HG03469 (cell line): ENCODE results near the gene C14orf119.

Experiments used
- ATAC-seq: cut with Tn5 transposase; IDR thresholded peaks from one replicate; pipeline ENCODE4 v1.9.1; 2021; ENCODE audit warnings: mild to moderate bottlenecking, moderate library complexity, moderate number of reproducible peaks; ENCODE audit not compliant: unreplicated experiment

Gene C14orf119

DNA sequence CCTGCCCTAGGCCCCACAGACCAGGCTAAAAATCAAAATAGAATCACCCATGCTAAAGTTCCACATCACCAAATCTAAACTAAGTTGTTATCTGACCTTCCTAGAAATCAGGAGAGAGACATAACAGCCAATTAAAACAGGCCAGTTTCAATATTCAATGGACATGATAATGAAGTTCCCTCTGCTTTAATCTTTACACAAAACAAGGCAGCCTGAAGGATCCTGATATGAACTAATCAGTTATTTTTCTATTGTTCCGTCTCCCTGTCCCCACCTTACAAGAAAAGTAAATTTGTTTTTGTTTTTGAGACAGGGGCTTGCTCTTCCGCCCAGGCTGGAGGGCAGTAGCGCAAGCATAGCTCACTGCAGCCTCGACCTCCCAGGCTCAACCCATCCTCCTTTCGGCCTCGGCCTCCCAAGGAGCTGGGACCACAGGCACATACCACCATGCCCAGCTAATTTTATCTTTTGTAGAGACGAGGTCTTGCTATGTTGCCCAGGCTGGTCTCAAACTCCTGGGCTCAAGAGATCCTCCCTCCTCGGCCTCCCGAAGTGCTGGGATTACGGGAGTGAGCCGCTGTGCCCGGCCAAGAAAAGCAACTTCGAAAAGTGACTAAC is 29.1 kb downstream of the C14orf119 start:
- no peak for ATAC-seq

DNA sequence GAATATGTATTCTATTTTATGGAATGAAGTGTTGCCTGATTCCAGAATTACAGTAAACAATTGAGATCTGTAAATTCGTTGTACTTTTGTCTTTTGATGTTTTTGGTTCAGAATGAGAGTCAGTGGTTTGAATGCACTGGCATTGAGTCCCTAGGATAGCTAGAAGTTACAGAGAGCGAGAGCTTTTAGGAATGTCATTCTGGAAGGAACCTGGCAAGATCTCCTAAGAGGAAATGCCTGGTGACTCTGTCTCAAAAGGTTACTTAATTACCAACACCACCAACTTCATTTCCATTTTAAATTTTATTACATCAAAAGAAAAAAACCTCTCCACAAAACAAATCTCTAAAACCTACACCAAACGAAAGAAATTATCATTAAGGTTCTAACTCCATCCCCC is 29.7 kb downstream of the C14orf119 start:
- no peak for ATAC-seq

DNA sequence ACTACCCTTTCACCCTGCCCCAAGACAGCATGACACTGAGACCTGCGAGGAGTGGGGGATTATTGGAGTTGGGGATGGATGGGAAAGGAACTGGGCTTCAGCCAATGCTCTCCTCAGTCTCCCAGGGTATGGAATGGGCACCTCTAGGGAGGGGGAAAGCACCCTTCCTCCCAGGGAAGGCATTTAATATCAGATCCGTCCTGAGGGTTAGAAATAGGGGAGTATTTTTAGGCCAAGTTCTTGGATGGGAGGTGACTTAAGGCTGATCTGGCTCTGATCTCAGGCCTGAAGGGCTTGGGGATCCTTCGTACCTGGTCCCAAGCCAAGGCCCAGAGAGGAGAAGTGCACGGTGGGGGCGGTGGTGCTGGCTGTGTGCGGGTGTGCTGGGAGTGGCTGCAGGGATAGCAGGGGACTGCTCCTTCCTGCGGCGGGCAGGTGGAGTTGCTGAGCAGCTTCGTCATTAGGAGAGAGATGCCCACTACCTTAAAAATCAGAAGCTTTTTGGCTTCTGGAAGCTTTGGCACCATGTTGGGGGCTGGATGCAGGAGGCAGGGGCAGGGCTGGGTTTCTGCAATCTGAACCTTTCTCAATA is 30.7 kb downstream of the C14orf119 start:
- ATAC-seq: no peak

DNA sequence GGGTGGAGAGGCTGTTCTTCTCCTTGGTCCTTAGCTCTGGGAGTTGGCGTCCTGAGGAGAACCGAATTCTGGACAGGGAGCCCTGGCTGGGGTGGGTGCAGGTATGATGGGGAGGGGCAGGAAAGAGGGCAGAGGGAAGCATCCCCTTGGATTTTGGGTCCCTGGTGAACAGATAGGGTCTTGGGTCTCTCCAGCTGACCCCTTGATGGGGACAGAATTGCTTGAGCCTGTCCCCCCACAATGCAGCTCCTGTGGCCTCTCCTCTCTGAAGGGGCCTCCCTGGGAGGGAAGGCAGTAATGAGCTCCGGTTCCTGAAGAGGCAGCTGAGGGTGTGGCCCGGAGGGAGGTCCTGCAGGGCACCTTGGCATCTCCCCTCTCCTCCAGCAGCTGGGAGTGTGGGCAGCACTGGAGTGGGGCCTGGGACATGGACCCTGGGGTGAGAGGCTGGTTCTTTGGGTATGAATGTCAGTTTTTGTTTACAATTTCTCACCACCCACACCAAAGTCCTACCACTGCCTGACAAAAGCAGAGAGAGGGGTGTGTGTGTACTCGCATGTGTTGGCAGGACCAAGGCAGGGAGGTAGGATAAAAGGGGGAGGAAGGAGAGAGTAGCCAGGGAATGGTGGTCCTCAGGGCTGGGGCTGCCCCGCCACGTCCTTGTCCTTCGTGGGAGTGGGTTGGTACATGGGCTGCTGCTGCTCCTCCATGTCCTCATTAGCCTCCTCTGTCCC is 31.4 kb downstream of the C14orf119 start:
- no peak for ATAC-seq

DNA sequence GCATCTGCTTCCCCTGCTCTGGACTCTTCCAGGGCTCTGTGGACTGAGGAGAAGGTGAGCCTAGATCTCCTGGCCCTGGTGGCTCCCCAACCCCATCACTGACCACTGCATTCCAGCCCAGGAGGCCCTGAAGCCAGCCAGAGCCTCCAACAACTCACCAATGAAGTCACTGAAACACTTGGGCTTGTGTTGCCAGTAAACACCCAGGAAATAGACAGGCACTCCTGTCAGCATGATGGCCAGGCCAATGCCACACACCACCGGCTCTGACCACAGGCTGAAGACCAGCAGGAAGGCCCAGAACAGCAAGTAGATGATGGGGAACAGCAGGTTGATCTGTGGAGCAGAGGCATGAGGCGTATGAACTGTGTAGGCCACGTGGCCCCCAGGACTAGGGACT is 32.6 kb downstream of the C14orf119 start:
- ATAC-seq: no peak

DNA sequence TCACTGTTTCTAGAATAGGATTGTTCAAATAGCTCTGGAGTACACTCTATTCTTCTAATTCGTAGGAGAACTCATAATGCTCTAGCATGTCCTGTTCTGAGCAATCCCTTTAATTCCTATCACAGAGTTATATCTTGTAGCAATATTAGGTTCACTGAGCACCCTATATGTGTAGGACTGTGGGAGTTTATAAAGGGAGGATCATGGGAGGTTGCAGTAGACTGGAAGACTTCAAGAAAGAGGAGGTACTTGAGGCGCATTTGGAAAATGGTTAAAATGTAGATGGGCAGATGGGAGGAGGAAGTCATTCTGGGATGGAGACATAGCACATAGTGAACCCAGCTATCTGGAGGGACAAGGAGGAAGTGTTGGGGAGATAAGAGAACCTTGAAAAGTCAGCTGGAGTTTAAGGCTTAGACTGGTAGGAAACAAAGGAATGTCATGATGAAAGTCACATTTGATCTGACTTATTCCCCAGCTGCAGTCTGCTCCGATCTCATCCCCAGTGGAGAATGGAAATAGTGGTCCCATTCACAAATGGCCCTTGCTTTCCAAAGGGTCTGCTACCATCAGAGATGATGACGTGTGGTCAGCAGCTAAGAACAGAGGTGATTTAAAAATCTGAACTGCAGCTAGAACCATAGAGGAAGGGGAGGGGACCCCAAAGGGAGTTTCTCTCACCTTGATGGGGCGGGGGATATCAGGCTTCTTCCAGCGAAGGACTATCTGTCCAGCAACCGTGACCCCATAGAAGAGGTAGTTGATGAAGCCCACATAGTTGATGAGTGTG is 33.9 kb downstream of the C14orf119 start:
- ATAC-seq: no peak

DNA sequence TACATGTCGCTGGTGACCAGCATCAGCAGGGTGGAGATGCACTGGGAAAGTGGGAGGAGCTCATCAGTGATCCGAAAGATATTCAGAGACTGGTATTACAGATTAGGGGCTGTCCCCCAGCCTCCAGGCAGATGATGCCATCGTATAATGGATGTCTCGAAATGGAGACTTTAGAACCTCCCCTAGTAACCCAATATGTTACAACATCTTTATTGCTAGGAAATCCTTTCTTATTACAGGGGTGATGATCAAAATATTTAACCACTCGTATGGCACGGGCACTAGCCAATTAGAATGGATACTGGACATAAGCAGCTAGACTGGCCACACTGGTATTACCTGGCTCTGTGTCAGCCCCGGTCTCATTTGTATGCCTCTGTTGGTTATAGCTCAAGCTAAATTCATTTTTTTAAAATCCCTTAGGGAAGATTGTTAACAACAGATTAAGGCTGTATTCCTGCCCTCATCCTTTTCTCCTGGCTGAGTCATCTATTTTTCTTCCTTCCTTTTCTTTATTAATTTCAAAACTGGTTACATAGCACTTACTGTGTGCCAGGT is 34.5 kb downstream of the C14orf119 start:
- no peak for ATAC-seq

DNA sequence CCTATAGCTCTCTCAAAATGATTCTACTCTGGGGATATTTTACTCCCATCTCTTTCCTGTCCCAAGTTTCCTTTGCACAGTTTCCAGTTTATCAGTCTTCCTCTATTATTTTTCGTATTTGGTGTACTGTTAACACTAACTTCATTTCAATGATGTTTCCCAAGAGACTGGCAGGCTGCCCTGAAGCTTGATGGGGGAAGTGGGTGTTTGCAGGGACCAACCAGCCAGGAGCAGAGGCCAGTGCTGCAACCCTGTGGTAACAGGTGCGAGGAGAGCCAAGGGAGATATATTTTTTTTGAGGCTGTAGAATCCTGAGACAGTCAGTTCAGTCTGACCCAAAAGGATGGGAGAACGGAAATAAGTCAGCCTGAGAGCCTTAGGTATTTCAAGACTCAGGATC is 35.6 kb downstream of the C14orf119 start:
- ATAC-seq: no peak

DNA sequence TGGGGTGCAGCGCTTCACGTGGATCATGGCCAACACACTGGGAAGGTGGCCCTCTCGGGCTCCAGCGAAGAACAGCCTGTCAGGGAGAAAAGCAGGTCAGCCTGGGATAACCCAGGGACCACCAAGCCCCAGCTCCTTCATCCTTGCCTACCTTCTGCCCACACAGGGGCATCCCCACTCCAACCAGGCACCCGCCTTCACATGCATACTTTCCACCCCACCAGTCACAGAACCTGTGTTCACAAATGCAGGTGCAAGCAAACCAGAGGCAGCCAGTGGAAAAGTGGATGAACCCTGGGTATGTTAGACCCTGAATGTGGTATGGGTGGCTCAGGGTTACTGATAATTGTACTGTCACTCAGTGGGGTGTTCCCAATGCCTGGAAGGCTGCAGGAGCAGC is 36.2 kb downstream of the C14orf119 start:
- ATAC-seq: no peak

DNA sequence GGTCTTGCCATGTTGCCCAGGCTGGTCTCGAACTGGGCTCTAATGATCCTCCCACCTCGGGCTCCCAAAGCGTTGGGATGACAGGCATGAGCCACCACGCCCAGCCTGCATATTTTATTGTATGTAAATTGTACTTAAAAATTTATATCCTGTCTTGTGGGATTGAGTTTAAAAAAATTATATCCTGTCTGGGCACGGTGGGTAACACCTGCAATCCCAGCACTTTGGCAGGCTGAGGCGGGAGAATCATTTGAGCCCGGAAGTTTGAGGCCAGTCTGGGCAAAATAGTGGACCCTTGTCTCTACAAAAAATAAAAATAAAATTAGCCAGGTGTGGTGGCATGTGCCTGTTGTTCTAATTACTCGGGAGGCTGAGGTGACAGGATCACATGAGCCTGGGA is 37.7 kb downstream of the C14orf119 start:
- ATAC-seq: no peak

DNA sequence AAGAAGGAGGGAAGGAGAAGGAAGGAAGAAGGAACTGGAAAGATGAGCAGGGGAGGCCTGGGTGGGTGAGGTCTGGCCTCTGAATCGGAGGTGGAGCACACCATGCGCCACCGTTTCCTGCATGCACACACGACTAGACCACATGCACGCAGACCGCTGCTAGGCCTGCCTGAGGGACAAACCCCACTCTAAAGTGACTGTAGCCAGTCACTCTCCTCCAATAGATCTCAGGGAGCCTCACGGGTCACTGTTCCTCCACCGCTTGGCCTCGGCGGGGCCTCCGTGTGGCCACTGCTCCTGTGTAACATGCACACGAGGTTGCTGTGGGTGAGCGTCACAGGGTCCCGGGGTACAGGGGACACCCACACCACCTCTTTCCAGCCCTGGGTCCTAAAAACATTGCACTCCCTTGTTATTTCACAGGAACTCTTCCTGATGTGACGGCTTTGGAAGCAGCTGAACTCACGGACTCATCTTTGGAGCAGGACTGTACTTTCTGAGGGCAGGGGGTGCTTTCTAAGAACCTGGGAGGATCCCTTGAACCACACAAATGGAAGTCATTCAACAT is 41.3 kb downstream of the C14orf119 start:
- no peak for ATAC-seq

DNA sequence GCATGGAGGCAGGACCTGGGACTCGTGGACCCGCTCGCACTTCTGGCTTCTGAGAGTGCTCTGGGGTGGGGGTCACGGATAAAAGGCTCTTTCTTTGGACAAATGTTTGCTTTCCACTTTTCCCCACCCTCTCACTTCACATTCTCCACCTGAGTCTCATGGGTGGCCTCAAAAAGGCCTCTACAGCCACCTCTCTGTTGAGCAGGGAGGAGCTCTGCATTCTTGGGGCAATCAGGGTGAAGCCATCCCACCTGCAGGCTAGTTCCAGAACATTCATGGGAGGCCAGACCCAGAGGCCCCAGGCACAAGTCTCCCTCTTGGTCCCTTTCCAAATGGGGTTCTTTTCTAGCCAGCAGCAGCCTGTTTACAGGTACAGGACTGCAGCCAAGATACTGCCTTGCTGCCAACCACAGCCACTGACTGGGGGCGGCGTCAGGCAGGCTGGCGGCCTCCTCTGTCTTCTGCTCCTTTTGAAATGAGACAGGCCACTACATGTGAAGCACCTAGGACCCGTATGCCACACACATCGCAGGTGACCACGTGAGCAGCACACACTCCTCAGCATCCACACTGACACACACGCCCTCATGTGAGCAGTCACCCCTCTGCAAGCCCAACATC is 42.0 kb downstream of the C14orf119 start:
- ATAC-seq: no peak

DNA sequence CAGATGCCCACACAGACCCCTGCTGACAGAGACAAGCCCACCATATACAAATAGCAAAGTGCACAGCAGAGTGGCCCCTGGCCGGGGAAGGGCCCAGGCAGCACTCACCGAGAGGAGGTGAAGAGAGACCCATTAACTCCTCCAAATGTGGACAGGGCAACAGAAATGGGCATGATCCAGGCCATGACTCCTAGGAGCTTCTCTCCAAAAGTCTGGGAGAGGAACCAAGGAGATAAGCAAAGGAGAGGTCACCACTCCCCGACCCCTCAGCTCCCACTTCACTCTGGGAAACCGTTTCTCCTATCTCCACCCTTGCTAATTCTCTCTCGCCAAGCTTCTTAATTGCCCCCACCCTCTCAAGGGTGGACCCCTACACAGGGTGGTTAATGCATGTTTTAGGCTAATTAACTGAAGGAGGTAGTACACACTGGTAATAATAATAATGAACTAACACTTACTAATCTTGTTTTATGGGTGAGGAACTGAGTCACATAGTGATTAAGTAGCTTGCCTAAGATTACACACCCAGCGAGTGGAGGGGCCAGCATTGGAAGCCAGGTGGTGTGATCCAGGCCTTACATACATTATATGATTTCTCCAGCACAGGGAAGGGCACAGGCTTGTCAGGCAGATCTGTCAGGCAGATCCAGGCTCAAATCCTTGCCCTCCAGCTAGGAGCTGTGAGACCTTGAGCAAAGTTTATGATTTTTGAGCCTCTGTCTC is 42.7 kb downstream of the C14orf119 start:
- ATAC-seq: no peak

DNA sequence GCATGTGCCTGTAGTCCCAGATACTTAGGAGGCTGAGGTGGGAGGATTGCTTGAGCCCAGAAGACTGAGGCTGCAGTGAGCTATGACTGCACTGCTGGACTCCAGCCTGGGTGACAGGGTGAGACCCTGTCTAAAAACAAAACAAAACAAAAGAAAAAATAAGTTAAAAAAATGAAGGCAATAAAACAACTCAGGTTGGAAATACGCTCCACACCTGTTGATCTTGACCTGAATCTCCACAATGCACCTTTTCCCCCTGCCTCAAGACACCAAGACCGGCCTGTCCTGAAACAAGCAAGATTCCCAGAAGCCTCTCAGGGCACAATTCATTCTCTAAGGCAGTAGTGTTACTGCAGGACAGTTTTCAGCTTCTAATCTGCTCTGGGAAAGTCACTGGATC is 44.6 kb downstream of the C14orf119 start:
- no peak for ATAC-seq

DNA sequence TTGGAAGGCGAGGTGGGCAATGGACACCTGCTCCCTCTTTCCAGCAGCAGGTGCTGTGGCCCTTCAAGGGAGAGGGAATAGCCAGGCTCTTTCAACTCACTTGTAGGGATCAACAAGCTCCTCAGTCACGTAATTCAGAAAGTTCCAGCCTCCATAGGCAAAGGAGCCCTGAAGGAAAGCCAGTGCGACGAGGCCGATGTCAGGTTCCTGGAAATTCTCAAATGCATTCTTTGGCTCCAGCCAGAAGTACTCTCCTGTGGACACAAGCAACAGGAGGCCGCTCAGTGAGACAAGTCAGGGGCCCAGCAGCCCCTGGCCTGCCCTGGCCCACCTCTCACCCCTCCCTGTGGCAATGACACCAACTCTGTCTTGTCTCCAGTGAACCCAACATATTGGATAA is 45.1 kb downstream of the C14orf119 start:
- ATAC-seq: no peak

DNA sequence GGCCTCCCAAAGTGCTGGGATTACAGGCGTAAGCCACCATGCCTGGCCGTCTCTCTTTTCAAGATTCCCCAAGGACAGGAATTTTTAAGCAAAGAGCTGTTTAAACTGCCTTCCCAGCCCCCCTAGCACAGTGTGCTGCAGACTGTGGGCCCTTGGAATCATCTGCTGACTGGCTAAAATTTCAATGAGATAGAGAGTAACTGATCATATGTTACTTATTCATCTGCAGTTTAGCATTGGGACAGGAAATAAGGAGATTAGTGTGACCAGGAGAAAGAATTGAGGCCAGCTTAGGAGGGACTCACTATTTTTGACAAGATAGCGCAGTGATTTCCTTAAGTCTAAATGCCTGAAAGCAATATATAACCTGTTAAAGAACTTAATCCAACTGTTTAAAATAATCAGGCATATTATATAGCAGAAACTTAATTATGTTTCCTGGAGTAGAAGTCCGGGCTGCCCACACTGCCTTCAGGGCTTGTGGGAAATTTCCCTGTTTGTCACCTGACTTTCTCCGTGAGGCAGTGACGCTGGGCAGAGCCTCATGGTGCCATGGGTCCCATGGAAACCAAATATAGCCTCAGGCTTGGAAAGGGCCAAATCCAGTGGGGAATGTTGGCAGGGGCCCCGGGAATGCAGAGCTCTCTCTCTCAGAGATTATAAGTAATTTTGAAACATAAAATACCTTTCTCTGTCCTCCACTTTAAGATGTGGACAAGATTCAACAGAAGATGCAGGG is 46.6 kb downstream of the C14orf119 start:
- ATAC-seq: no peak

DNA sequence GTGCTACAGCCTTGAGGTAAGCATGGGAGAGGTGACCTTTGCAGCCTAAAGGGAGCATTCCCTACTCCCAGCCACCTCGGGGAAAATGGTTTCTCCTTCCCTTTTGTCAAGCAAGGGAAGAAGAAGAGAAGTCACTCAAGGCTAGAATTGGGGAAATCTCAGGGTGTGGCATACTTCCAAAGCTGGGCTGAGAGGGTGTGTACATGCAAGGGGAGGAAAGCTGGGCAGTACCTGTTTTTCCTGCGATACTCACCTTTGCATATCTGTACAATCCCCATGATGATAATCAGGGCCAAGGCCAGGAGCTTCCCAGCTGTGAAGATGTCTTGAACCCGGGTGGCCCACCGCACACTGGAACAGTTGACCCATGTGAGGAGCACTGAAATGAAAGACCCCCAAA is 47.5 kb downstream of the C14orf119 start:
- no peak for ATAC-seq

DNA sequence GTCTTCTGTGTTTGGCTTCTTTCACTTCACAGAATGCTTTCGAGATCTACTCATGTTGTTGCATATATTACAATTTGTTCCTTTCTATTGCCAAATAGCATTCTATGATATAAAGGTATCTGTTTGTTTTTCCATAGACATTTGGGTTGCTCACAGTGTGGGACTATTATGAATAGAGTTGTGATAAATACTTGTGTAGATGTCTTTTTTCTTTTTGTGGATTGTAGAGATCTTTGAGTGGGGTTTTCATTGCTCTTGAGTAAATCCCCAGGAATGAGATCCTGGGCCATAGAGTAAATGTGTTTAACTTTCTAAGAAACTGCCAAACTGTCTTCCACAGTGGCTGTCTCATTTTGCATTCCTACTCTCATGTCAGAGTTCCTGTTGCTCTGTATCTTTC is 48.6 kb downstream of the C14orf119 start:
- no peak for ATAC-seq

DNA sequence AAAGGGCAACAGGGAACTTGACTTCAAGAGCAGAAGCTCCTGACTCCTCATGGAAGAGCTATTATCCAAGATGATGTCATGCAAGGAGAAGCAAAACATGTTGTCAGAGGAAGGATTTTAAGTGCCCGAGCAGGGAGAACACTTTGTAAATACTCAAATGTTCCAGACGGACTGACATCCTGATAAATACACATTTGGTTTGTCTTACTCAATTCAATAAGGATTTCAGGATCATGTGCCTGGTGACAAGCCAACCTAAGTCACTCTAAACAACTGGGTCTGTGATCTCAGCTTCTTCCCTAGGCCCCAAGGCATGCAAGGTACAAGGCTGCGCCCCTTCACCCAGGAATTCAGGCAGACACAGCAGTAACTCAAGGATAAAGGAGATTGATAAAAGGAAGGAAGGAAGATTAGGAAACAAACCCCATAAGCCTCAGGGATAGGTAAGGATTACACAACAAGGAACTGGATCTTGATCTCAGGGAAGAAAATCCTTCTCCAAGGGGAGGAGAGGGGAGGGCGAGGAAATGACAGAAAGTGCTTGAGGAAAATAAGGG is 50.6 kb downstream of the C14orf119 start:
- no peak for ATAC-seq
